Hepatocyte (in vitro differentiated cells): ENCODE data around the gene DDR1. TPM values are rescaled to one million over a fixed set of nuclear protein-coding genes. Genes with fewer than 3 reads are reported as not detected.

Experiments
- DNase-seq: peaks from one replicate; pipeline ENCODE4 v3.0.0-alpha.2; 2016; ENCODE audit warnings: low spot score
- H2AFZ ChIP-seq: fragments of 200-600 bp; sonication (generic); 2 replicates; pipeline ENCODE4 v1.6.0; 2016; ENCODE audit warnings: antibody characterized with exemption, mild to moderate bottlenecking
- H3K27ac ChIP-seq: fragments of 200-600 bp; sonication (generic); 2 replicates; pipeline ENCODE4 v1.5.1; 2016; ENCODE audit warnings: mild to moderate bottlenecking
- H3K27me3 ChIP-seq: fragments of 200-600 bp; sonication (generic); 2 replicates; pipeline ENCODE4 v1.6.1; 2016
- H3K36me3 ChIP-seq: fragments of 200-600 bp; sonication (generic); replicated peaks from 2 replicates; pipeline ENCODE4 v1.5.1; 2016; ENCODE audit warnings: low read depth; ENCODE audit not compliant: insufficient read depth
- H3K4me1 ChIP-seq: fragments of 200-600 bp; sonication (generic); 2 replicates; pipeline ENCODE4 v1.5.1; 2016; ENCODE audit warnings: mild to moderate bottlenecking, moderate library complexity; ENCODE audit not compliant: insufficient read depth
- H3K4me2 ChIP-seq: fragments of 200-600 bp; sonication (generic); 2 replicates; pipeline ENCODE4 v1.6.0; 2016
- H3K4me3 ChIP-seq: fragments of 200-600 bp; sonication (generic); 2 replicates; pipeline ENCODE4 v1.5.1; 2016; ENCODE audit warnings: mild to moderate bottlenecking
- H3K79me2 ChIP-seq: fragments of 200-600 bp; sonication (generic); 2 replicates; pipeline ENCODE4 v1.6.0; 2017; ENCODE audit warnings: mild to moderate bottlenecking
- H3K9me2 ChIP-seq: fragments of 200-600 bp; sonication (generic); replicated peaks from 2 replicates; pipeline ENCODE4 v1.6.0; 2017; ENCODE audit warnings: mild to moderate bottlenecking; ENCODE audit not compliant: insufficient read depth
- H3K9me3 ChIP-seq: fragments of 200-600 bp; sonication (generic); 2 replicates; pipeline ENCODE4 v1.5.1; 2016; ENCODE audit warnings: low read depth, mild to moderate bottlenecking
- H4K20me1 ChIP-seq: fragments of 200-600 bp; sonication (generic); 2 replicates; pipeline ENCODE4 v1.6.0; 2016; ENCODE audit warnings: mild to moderate bottlenecking; ENCODE audit not compliant: insufficient read depth, poor library complexity, severe bottlenecking
- EZH2 ChIP-seq: fragments of 200-600 bp; sonication (generic); IDR thresholded peaks from 2 replicates; pipeline ENCODE4 v1.6.1; 2016; ENCODE audit warnings: antibody characterized with exemption, mild to moderate bottlenecking, borderline replicate concordance
- EZH2phosphoT487 ChIP-seq: fragments of 200-600 bp; sonication (generic); IDR thresholded peaks from one replicate; pipeline ENCODE4 v1.6.1; 2018; ENCODE audit warnings: antibody characterized with exemption, mild to moderate bottlenecking, low read depth, moderate library complexity; ENCODE audit not compliant: unreplicated experiment, severe bottlenecking
- WGBS: methylation state at CpG from one replicate; pipeline ENCODE4 v1.1.6; 2016; ENCODE audit warnings: low lambda C conversion rate; ENCODE audit errors: missing lambda C conversion rate; 5-methylcytosine and 5-hydroxymethylcytosine counted together
- polyA plus RNA-seq: library from polyadenylated mRNA; unstranded; fragments of >200 nt; fragmentation: Nextera tagmentation; extraction: Ambion mirVana; gene quantifications from 2 replicates; pipeline ENCODE4 v1.2.1, GENCODE V29; 2016
- total RNA-seq: library from RNA; depleted of rRNA; stranded (reverse); fragments of >200 nt; gene quantifications from 2 replicates; pipeline ENCODE4 v1.2.3, GENCODE V29; 2014
- TF ChIP-seq, protein P1 (sequence below): fragments of 200-600 bp; sonication (generic); IDR thresholded peaks from 2 replicates; pipeline ENCODE4 v1.5.1; 2016; ENCODE audit warnings: antibody characterized with exemption, mild to moderate bottlenecking; ENCODE audit not compliant: poor library complexity

The DDR1 gene
- total and polyA plus RNA-seq, 2 experiments from 2014 or later = 94.4 TPM

DNA sequence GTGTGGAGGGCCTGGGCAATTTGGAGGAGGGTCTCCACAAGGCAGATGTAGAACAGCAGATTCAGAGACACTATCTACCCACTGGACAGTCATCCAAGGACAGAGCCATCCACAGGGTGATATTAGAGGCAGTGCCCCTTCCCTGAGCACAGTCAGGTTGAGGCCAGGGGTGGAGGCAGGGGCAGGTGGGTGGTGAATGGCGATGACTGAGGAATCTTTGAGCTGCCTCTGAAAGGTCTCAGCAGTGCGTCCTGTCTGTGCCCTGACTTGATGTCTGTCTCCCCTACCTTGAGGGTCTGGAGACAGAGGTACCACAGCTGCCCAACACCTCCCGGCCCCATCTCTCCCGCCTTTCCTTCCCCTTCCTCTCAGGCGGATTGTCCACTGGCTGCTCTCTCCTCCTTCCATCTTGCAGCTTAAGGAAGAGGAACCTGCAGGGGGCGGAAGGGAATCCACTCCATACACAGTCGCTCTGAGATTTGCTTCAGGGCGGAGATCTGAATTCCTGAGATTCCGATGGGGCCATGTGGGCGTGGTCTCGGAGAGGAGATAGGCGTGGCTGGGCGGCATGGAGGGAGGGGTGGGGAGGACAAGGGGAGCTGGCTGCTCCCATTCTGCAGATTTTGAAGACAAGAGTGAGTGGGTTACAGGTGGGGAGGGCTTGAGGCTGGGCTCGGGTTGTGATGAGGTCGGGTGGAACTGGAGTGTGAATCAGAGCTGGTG lies 58.2 kb downstream of the DDR1 start:
- Histone ChIP-seq H3K9me3 (no peaks in the 10 kb centered on the region), H2AFZ (no peak overlapping the region), H3K4me2 (no peak overlapping the region), H3K9me2 (no peaks in the 10 kb centered on the region), H3K36me3 (no peaks in the 10 kb centered on the region), H3K4me1 (peaks cover 4% of the 10 kb centered on the region), H3K27ac (no peak overlapping the region), H3K27me3 (no peaks in the 10 kb centered on the region), H4K20me1 (no peaks in the 10 kb centered on the region), H3K4me3 (no peak overlapping the region), H3K79me2 (no peaks in the 10 kb centered on the region)
- WGBS = 28% methylated on average over 15 of the region's 15 CpGs
- peak; percentile 90 for DNase-seq
- TF ChIP-seq EZH2phosphoT487 = no peak
- TF ChIP-seq, protein P1, sequence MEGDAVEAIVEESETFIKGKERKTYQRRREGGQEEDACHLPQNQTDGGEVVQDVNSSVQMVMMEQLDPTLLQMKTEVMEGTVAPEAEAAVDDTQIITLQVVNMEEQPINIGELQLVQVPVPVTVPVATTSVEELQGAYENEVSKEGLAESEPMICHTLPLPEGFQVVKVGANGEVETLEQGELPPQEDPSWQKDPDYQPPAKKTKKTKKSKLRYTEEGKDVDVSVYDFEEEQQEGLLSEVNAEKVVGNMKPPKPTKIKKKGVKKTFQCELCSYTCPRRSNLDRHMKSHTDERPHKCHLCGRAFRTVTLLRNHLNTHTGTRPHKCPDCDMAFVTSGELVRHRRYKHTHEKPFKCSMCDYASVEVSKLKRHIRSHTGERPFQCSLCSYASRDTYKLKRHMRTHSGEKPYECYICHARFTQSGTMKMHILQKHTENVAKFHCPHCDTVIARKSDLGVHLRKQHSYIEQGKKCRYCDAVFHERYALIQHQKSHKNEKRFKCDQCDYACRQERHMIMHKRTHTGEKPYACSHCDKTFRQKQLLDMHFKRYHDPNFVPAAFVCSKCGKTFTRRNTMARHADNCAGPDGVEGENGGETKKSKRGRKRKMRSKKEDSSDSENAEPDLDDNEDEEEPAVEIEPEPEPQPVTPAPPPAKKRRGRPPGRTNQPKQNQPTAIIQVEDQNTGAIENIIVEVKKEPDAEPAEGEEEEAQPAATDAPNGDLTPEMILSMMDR = peak; percentile 50

DNA sequence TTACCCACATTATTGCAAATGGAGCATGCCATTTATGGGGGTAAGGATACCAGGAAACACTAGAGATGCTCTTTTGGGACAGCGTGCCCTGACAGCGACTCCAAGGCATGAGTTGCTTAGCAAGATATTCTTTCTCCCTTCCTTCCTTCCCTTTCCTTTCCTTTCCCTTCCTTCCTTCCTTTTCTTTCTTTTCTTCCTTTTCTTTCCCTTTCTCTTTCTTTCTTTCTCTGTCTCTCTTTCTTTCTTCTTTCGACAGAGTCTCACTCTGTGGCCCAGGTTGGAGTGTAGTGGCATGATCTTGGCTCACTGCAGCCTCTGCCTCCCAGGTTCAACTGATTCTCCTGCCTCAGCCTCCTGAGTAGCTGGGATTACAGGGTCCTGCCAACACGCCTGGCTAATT lies 59.7 kb downstream of the DDR1 start:
- no peak overlapping the region for H3K4me3 ChIP-seq
- H3K36me3 ChIP-seq = no peaks in the 10 kb centered on the region
- H3K27ac ChIP-seq = no peak overlapping the region
- no peak overlapping the region for H2AFZ ChIP-seq
- TF ChIP-seq, protein P1 = no peak
- no peak for TF ChIP-seq EZH2phosphoT487
- no peak for TF ChIP-seq EZH2
- no peaks in the 10 kb centered on the region for H4K20me1 ChIP-seq
- H3K9me3 ChIP-seq = no peaks in the 10 kb centered on the region
- DNase-seq = no peak
- no peaks in the 10 kb centered on the region for H3K27me3 ChIP-seq
- no peak overlapping the region for H3K4me2 ChIP-seq
- no peaks in the 10 kb centered on the region for H3K79me2 ChIP-seq
- 94% methylated on average over 4 of the region's 4 CpGs for WGBS
- peaks cover 4% of the 10 kb centered on the region for H3K4me1 ChIP-seq
- no peaks in the 10 kb centered on the region for H3K9me2 ChIP-seq

DNA sequence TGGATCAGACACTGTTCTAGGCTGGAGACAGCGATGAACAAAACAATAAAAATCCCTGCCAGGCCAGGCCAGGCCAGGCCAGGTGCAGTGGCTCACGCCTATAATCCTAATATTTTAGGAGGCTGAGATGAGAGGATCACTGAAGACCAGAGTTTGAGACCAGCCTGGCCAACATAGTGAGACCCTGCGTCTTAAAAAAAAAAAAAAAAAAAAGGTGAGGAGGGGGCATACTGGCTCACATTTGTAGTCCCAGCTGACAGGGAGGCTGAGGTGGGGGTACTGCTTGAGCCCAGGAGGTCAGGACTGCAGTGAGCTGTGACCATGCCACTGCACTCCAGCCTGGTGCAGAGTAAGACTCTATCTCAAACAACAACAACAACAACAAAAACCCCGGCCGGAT lies 61.0 kb downstream of the DDR1 start:
- Histone ChIP-seq H3K79me2 (no peaks in the 10 kb centered on the region), H3K9me2 (no peaks in the 10 kb centered on the region)
- 94% methylated on average over 5 of the region's 5 CpGs for WGBS

More for the DNA sequence above, 61.0 kb downstream of the DDR1 start:
- Histone ChIP-seq H3K4me1 (peaks cover 4% of the 10 kb centered on the region), H3K27ac (no peak overlapping the region), H3K4me2 (no peak overlapping the region), H3K27me3 (no peaks in the 10 kb centered on the region), H2AFZ (no peak overlapping the region), H4K20me1 (no peaks in the 10 kb centered on the region), H3K4me3 (no peak overlapping the region), H3K9me3 (no peaks in the 10 kb centered on the region), H3K36me3 (no peaks in the 10 kb centered on the region)
- DNase-seq = no peak
- TF ChIP-seq, protein P1 = no peak
- no peak for TF ChIP-seq EZH2phosphoT487
- no peak for TF ChIP-seq EZH2
